HUES64 (cell line): ENCODE results near the gene COX4I2.

Experiments used
- H3K27ac ChIP-seq: 2 replicates; pipeline ENCODE4 v1.7.0; 2013; ENCODE audit warnings: low read depth, low read length, inconsistent platforms
- H3K27me3 ChIP-seq: 2 replicates; pipeline ENCODE4 v1.6.1; 2013; ENCODE audit warnings: mild to moderate bottlenecking, low read length; ENCODE audit not compliant: insufficient read depth
- H3K36me3 ChIP-seq: 2 replicates; pipeline ENCODE4 v1.6.1; 2013; ENCODE audit warnings: mild to moderate bottlenecking, low read length; ENCODE audit not compliant: insufficient read depth
- H3K4me1 ChIP-seq: 2 replicates; pipeline ENCODE4 v1.6.1; 2013; ENCODE audit warnings: mild to moderate bottlenecking, low read length, moderate library complexity; ENCODE audit not compliant: insufficient read depth
- H3K4me3 ChIP-seq: 2 replicates; pipeline ENCODE4 v1.5.1; 2013; ENCODE audit warnings: mild to moderate bottlenecking, low read length, moderate library complexity
- H3K9ac ChIP-seq: 2 replicates; pipeline ENCODE4 v1.6.1; 2013; ENCODE audit warnings: mild to moderate bottlenecking, low read depth, low read length
- H3K9me3 ChIP-seq: 2 replicates; pipeline ENCODE4 v1.6.1; 2013; ENCODE audit warnings: low read depth, low read length; ENCODE audit not compliant: insufficient read depth
- WGBS: fragments of 150-250, 120-280 bp; methylation state at CpG from one replicate; pipeline ENCODE4 v1.1.7; 2013; ENCODE audit warnings: missing lambda C conversion rate; 5-methylcytosine and 5-hydroxymethylcytosine counted together

COX4I2 gene

GRCh38 chr20:31602431-31602778 lies 35.3 kb upstream of the COX4I2 start:
- no peaks in the 10 kb centered on the region for H3K27me3 ChIP-seq
- no peak overlapping the region for H3K4me3 ChIP-seq
- no peak overlapping the region for H3K9ac ChIP-seq
- peaks cover 5% of the 10 kb centered on the region; the same call in 1 of the 2 replicates for H3K36me3 ChIP-seq
- H3K9me3 ChIP-seq: no peaks in the 10 kb centered on the region
- peaks cover 14% of the 10 kb centered on the region for H3K4me1 ChIP-seq
- WGBS: 86% methylated on average over 4 of the region's 4 CpGs
- no peak overlapping the region; the same call in 1 of the 2 replicates for H3K27ac ChIP-seq

GRCh38 chr20:31602779-31603441 lies 34.8 kb upstream of the COX4I2 start:
- 85% methylated on average over 17 of the region's 17 CpGs for WGBS
- H3K4me3 ChIP-seq: no peak overlapping the region
- no peaks in the 10 kb centered on the region for H3K27me3 ChIP-seq
- H3K36me3 ChIP-seq: peaks cover 5% of the 10 kb centered on the region; the same call in 1 of the 2 replicates
- no peak overlapping the region for H3K9ac ChIP-seq
- H3K9me3 ChIP-seq: no peaks in the 10 kb centered on the region
- H3K27ac ChIP-seq: no peak overlapping the region; the same call in 1 of the 2 replicates
- peaks cover 19% of the 10 kb centered on the region for H3K4me1 ChIP-seq

- no peaks in the 10 kb centered on the region for H3K27me3 ChIP-seq
- no peaks in the 10 kb centered on the region for H3K9me3 ChIP-seq
- peaks cover 27% of the 10 kb centered on the region for H3K4me1 ChIP-seq
- peak overlapping the region; percentile 78 for H3K9ac ChIP-seq
- peak overlapping the region; percentile 93 for H3K4me3 ChIP-seq
- peaks cover 5% of the 10 kb centered on the region; the same call in 1 of the 2 replicates for H3K36me3 ChIP-seq
- WGBS: 4% methylated on average over 38 of the region's 43 CpGs
- peak overlapping the region; percentile 98 for H3K27ac ChIP-seq
Observed at GRCh38 chr20:31603822-31604566, 33.7 kb upstream of the COX4I2 start.

DNA sequence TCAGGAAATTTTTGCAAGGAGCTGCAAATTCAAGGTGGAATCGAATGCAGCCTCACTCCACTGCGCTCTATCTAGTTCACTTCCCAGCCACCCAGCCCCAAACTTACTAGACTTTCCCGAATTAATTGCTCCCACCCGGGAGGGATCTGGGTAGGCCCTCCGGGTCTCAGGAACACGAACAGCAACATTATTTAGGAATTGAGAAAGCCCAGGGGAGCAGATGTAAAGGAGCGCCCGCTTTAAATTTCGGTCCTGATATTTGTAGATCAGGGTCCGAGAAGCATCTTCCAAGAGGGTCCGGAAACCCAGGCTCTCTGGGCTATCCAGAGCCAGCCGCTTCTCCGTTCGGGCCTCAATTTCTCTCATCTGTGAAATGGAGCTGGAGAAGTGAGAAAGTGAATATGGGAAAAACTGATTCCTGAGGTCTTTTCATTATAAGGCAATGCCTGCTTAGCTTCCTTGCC lies 33.1 kb upstream of the COX4I2 start:
- H3K9ac ChIP-seq: peak overlapping the region; percentile 78
- H3K27me3 ChIP-seq: no peaks in the 10 kb centered on the region
- peaks cover 29% of the 10 kb centered on the region for H3K4me1 ChIP-seq
- 5% methylated on average over 14 of the region's 14 CpGs for WGBS
- H3K9me3 ChIP-seq: no peaks in the 10 kb centered on the region
- peak overlapping the region; percentile 93 for H3K4me3 ChIP-seq
- H3K36me3 ChIP-seq: peaks cover 5% of the 10 kb centered on the region; the same call in 1 of the 2 replicates
- peak overlapping the region; percentile 98 for H3K27ac ChIP-seq

DNA sequence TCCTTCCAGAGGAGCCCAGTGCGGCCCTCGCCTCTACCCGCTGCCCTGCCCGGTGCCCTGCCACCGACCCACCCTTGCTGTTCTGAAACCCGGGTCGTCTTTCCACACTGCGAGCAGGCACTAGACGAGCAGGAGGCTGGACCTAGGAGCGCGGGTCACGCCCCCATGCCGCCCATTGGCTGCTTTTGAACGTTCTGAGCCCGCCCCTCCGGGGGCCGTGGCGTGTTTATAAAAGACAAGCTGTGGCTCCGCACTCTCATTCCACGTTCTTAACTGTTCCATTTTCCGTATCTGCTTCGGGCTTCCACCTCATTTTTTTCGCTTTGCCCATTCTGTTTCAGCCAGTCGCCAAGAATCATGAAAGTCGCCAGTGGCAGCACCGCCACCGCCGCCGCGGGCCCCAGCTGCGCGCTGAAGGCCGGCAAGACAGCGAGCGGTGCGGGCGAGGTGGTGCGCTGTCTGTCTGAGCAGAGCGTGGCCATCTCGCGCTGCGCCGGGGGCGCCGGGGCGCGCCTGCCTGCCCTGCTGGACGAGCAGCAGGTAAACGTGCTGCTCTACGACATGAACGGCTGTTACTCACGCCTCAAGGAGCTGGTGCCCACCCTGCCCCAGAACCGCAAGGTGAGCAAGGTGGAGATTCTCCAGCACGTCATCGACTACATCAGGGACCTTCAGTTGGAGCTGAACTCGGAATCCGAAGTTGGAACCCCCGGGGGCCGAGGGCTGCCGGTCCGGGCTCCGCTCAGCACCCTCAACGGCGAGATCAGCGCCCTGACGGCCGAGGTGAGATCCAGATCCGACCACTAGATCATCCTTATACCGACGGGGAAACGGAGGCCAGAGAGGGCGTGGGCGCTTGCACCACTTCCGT lies 32.4 kb upstream of the COX4I2 start, which contains the start of gene ID1:
Gene ID1 (plus strand): TSS at position 259 of the 871 bp plus-strand sequence. CDS start 99 bp downstream, at position 358.
- Histone ChIP-seq H3K9me3 (no peaks in the 10 kb centered on the region), H3K36me3 (peaks cover 5% of the 10 kb centered on the region; the same call in 1 of the 2 replicates), H3K27me3 (no peaks in the 10 kb centered on the region), H3K27ac (peak within 1 kb of the TSS; percentile 98), H3K9ac (peak within 1 kb of the TSS; percentile 90), H3K4me3 (peak within 1 kb of the TSS; percentile 93), H3K4me1 (peaks cover 29% of the 10 kb centered on the region)
- WGBS: under 1% methylated on average over 74 of the region's 74 CpGs

- Histone ChIP-seq H3K36me3 (peaks cover 5% of the 10 kb centered on the region; the same call in 1 of the 2 replicates), H3K27ac (peak overlapping the region; percentile 98), H3K9me3 (no peaks in the 10 kb centered on the region), H3K4me3 (peak overlapping the region; percentile 93), H3K27me3 (no peaks in the 10 kb centered on the region), H3K4me1 (peaks cover 33% of the 10 kb centered on the region), H3K9ac (peak overlapping the region; percentile 90)
- WGBS: under 1% methylated on average over 39 of the region's 39 CpGs
Observed at GRCh38 chr20:31605902-31606803, 31.6 kb upstream of the COX4I2 start.

GRCh38 chr20:31606804-31607639 lies 30.7 kb upstream of the COX4I2 start:
- no peaks in the 10 kb centered on the region for H3K9me3 ChIP-seq
- H3K27me3 ChIP-seq: no peaks in the 10 kb centered on the region
- peak overlapping the region; percentile 90 for H3K9ac ChIP-seq
- peak overlapping the region; percentile 98 for H3K27ac ChIP-seq
- peak overlapping the region; percentile 93 for H3K4me3 ChIP-seq
- 16% methylated on average over 8 of the region's 8 CpGs for WGBS
- H3K4me1 ChIP-seq: peaks cover 33% of the 10 kb centered on the region
- H3K36me3 ChIP-seq: peaks cover 5% of the 10 kb centered on the region; the same call in 1 of the 2 replicates

- peak overlapping the region; percentile 98 for H3K27ac ChIP-seq
- peaks cover 5% of the 10 kb centered on the region; the same call in 1 of the 2 replicates for H3K36me3 ChIP-seq
- no peaks in the 10 kb centered on the region for H3K9me3 ChIP-seq
- H3K9ac ChIP-seq: peak overlapping the region; percentile 59
- peaks cover 29% of the 10 kb centered on the region for H3K4me1 ChIP-seq
- WGBS: 51% methylated on average over 8 of the region's 9 CpGs
- no peaks in the 10 kb centered on the region for H3K27me3 ChIP-seq
- peak overlapping the region; percentile 93 for H3K4me3 ChIP-seq
Observed at GRCh38 chr20:31607640-31608250, 30.0 kb upstream of the COX4I2 start.

- H3K9ac ChIP-seq: peak overlapping the region; percentile 59
- peaks cover 5% of the 10 kb centered on the region; the same call in 1 of the 2 replicates for H3K36me3 ChIP-seq
- WGBS: 14% methylated on average over 45 of the region's 45 CpGs
- H3K27me3 ChIP-seq: no peaks in the 10 kb centered on the region
- H3K4me3 ChIP-seq: peak overlapping the region; percentile 93
- peaks cover 26% of the 10 kb centered on the region for H3K4me1 ChIP-seq
- no peaks in the 10 kb centered on the region for H3K9me3 ChIP-seq
- peak overlapping the region; percentile 98 for H3K27ac ChIP-seq
Observed at GRCh38 chr20:31608251-31608945, 29.3 kb upstream of the COX4I2 start.
